Neutrophil (primary cell): ENCODE data around the gene CD163.

Source experiments
- H3K27ac ChIP-seq: fragments of 200-600 bp; sonication (generic); 2 replicates; pipeline ENCODE4 v1.5.1; 2016; ENCODE audit warnings: mild to moderate bottlenecking, moderate library complexity
- H3K27me3 ChIP-seq: fragments of 200-600 bp; sonication (generic); 2 replicates; pipeline ENCODE4 v1.6.0; 2016; ENCODE audit warnings: mild to moderate bottlenecking
- H3K36me3 ChIP-seq: fragments of 200-600 bp; sonication (generic); 2 replicates; pipeline ENCODE4 v1.5.1; 2017
- H3K4me1 ChIP-seq, 2 experiments: fragments of 200-600 bp in 1 of 2; sonication (generic) in 1 of 2; 1 replicate in 1 of 2; 2 replicates in 1 of 2; pipeline versions ENCODE4 v1.5.1 to v1.6.1; 2013 to 2016; ENCODE audit warnings: low read depth in 1 of 2, low read length in 1 of 2, mild to moderate bottlenecking in 1 of 2, moderate library complexity in 1 of 2; ENCODE audit not compliant: control insufficient read depth in 1 of 2, insufficient read depth in 1 of 2
- H3K4me3 ChIP-seq, 2 experiments: fragments of 200-600 bp in 1 of 2; sonication (generic) in 1 of 2; 1 replicate in 1 of 2; 2 replicates in 1 of 2; pipeline ENCODE4 v1.5.1; 2013 to 2016; ENCODE audit warnings: low read depth in 1 of 2, low read length in 1 of 2, mild to moderate bottlenecking in 1 of 2, moderate library complexity in 1 of 2
- H3K9me3 ChIP-seq: fragments of 200-600 bp; sonication (generic); 2 replicates; pipeline ENCODE4 v1.5.1; 2016
- TF ChIP-seq, protein P1 (sequence below): fragments of 200-600 bp; sonication (generic); IDR thresholded peaks from 2 replicates; pipeline ENCODE4 v1.5.1; 2016; ENCODE audit warnings: antibody characterized with exemption

Gene CD163

DNA sequence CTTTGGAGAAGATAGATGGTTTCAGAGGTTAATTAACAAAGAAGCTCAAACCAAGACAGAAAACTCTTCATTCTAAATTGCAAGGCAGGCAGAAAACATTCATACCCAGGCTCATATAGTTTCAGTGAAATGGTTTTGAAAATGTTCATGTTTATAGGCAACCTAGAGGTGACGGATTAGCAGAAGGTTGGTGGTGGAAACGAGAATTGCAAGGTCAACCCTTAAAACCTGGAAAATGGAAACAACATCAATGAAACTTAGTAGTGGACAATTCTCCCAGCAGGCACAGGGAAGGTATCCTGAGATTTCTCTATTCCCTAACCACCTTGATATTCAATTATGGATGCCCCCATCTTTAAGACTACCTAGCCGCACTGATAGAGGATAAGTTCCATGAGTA is 965 bp downstream of the CD163 start:
- TF ChIP-seq, protein P1, sequence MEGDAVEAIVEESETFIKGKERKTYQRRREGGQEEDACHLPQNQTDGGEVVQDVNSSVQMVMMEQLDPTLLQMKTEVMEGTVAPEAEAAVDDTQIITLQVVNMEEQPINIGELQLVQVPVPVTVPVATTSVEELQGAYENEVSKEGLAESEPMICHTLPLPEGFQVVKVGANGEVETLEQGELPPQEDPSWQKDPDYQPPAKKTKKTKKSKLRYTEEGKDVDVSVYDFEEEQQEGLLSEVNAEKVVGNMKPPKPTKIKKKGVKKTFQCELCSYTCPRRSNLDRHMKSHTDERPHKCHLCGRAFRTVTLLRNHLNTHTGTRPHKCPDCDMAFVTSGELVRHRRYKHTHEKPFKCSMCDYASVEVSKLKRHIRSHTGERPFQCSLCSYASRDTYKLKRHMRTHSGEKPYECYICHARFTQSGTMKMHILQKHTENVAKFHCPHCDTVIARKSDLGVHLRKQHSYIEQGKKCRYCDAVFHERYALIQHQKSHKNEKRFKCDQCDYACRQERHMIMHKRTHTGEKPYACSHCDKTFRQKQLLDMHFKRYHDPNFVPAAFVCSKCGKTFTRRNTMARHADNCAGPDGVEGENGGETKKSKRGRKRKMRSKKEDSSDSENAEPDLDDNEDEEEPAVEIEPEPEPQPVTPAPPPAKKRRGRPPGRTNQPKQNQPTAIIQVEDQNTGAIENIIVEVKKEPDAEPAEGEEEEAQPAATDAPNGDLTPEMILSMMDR, result no peak
- no peak overlapping the region for H3K27ac ChIP-seq
- H3K27me3 ChIP-seq, result peaks cover 54% of the 10 kb centered on the region
- H3K9me3 ChIP-seq, result no peaks in the 10 kb centered on the region
- H3K36me3 ChIP-seq, result no peaks in the 10 kb centered on the region
- peaks cover 21 to 29% of the 10 kb centered on the region in 2 experiments for H3K4me1 ChIP-seq
- H3K4me3 ChIP-seq, result no peak overlapping the region

DNA sequence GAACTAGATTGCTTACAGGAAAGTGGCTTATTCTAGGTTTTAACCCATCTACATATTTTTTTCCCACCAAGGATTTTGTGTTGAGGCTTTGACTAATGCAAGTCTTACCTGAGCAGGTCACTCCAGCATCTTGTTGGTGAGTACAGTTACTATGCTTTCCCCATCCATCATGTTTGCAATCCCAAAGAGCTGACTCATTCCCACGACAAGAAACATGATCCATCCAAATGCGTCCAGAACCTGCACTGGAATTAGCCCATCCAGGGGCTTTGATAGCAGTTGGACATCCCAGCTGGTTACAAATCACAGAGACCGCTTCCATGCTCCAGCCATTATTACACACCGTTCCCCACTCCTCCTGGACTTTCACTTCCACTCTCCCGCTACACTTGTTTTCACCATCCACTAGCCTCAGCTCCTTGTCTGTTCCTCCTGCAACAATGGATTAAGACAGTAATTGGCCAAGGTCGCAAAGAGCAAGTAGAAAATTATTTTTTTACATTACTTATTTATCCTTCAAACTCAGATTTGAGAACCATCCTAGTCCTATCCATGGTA is 2.5 kb downstream of the CD163 start:
- no peak overlapping the region for H3K4me3 ChIP-seq
- no peaks in the 10 kb centered on the region for H3K36me3 ChIP-seq
- H3K27ac ChIP-seq, result no peak overlapping the region
- H3K4me1 ChIP-seq, result peaks cover 21 to 29% of the 10 kb centered on the region in 2 experiments
- TF ChIP-seq, protein P1, result no peak
- H3K9me3 ChIP-seq, result no peaks in the 10 kb centered on the region
- peaks cover 69% of the 10 kb centered on the region for H3K27me3 ChIP-seq

DNA sequence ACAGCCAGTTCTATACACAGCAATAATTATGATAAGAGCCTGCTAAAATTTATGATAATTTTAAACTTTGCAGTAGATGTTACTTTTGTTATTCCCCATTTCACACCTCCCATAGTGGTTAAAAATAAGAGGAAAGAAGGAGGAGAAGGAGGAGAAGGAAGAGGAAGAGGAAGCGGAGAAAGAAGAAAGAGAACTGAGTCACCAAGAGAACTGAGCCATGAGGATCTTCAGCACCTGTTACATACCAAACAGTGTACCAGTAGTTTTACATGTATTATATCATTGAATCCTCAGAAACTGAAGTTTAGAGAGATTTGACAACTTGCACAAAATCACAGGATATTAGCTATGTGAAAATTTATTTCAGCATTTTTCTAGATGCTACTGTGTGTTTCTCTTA is 3.9 kb downstream of the CD163 start:
- H3K9me3 ChIP-seq, result no peaks in the 10 kb centered on the region
- H3K27ac ChIP-seq, result no peak overlapping the region
- no peaks in the 10 kb centered on the region for H3K36me3 ChIP-seq
- H3K4me1 ChIP-seq, result peaks cover 20 to 27% of the 10 kb centered on the region in 2 experiments
- H3K27me3 ChIP-seq, result peaks cover 81% of the 10 kb centered on the region
- TF ChIP-seq, protein P1, result no peak
- no peak overlapping the region for H3K4me3 ChIP-seq

DNA sequence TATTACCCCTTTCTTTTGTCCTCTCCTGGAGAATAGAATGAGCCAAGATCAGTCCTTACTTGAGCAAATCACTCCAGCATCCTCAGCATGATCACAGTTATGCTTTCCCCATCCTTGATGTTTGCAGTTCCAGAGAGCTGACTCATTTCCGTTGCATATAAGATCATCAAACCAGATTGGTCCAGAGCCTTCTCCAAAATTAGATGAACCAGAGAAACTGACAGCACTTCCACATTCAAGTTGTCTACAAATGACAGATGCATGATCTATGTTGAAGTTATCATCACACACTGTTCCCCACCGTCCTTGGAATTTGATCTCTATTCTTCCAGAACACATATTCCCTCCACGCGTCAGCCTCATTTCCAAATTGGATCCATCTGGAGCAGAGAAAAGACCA is 4.8 kb downstream of the CD163 start:
- Histone ChIP-seq H3K36me3 (no peaks in the 10 kb centered on the region), H3K4me3 (no peak overlapping the region), H3K27me3 (peaks cover 89% of the 10 kb centered on the region), H3K9me3 (no peaks in the 10 kb centered on the region), H3K27ac (no peak overlapping the region), H3K4me1 (peaks cover 12 to 19% of the 10 kb centered on the region in 2 experiments)
- TF ChIP-seq, protein P1, result no peak

DNA sequence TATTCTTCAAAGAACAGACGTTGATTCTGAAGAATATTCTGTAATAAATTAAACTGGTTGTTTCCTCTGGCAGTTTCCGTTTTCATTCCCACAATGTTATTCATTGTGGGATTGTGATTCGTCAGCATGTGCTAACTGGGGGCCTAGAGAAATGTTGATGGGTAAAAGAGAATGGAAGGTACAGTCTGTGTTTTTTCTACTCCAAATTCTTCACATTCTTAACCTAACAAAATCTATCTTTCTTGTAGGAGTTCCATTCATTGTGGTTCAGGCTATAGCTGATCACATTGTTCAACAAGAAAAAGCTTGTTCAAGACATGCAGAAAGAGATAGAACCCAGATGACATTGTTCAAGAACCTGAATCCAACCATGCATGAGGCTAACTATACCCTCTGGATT is 5.9 kb downstream of the CD163 start:
- Histone ChIP-seq H3K36me3 (no peaks in the 10 kb centered on the region), H3K27me3 (peaks cover 94% of the 10 kb centered on the region), H3K4me1 (peaks cover under 1 to 8% of the 10 kb centered on the region in 2 experiments), H3K4me3 (no peak overlapping the region), H3K9me3 (no peaks in the 10 kb centered on the region), H3K27ac (no peak overlapping the region)
- TF ChIP-seq, protein P1, result no peak
